ENCODE data around the gene MCC. TPM values are rescaled to one million over a fixed set of nuclear protein-coding genes. Genes with fewer than 3 reads are reported as not detected.

Gene MCC
- total RNA-seq, 1 donor from 2014 or later: 20.6 TPM

DNA sequence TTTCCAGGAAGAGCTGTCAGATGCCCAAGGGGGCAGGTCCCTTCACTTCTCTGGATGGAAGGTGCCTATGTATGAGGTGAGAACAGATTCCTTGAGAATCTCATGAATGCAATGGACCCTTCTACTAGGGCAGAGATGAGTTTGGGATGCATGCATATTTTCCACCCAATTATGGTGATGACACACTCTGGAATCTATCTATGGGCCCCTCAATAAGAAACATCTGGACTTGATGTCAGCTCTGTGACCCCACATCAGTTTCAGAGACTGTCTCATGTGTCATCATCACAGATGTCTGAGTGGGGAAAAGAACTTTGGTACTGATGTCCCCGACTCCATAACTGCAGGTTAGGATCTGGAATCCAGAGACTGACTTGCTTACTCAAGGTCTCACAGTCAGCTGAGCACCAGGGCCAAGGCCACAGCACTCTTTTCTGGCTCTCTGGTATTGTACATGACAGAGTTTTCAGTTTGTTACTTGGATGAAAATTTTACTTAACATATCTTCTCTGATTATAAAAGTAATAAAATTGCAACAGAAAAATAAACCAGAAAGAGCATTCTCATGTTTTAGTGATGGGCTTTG is 334.6 kb downstream of the MCC start:
- H3K27me3 ChIP-seq (ENCODE audit: low read depth): no peaks in the 10 kb centered on the region
- H3K36me3 ChIP-seq: no peaks in the 10 kb centered on the region
- no peak overlapping the region for H3K27ac ChIP-seq
- no peak for ATAC-seq
- no peaks in the 10 kb centered on the region for H3K9me3 ChIP-seq
- no peak overlapping the region for H3K4me3 ChIP-seq
- no peak for DNase-seq
- no peaks in the 10 kb centered on the region for H3K4me1 ChIP-seq
- intact Hi-C loops (cut with DNase I): no loop called here
- TF ChIP-seq CTCF (IDR thresholded peaks at IDR 0.05): no peak

- no peak overlapping the region for H3K4me3 ChIP-seq
- no peaks in the 10 kb centered on the region for H3K27me3 ChIP-seq (ENCODE audit: low read depth)
- H3K27ac ChIP-seq: no peak overlapping the region
- no peak for DNase-seq
- H3K4me1 ChIP-seq: no peaks in the 10 kb centered on the region
- H3K36me3 ChIP-seq: no peaks in the 10 kb centered on the region
- H3K9me3 ChIP-seq: no peaks in the 10 kb centered on the region
- ATAC-seq: no peak
- intact Hi-C loops (cut with DNase I): no loop called here
- no peak for TF ChIP-seq CTCF (IDR thresholded peaks at IDR 0.05)
Measured at GRCh38 chr5:113152380-113152740, 335.9 kb downstream of the MCC start.

DNA sequence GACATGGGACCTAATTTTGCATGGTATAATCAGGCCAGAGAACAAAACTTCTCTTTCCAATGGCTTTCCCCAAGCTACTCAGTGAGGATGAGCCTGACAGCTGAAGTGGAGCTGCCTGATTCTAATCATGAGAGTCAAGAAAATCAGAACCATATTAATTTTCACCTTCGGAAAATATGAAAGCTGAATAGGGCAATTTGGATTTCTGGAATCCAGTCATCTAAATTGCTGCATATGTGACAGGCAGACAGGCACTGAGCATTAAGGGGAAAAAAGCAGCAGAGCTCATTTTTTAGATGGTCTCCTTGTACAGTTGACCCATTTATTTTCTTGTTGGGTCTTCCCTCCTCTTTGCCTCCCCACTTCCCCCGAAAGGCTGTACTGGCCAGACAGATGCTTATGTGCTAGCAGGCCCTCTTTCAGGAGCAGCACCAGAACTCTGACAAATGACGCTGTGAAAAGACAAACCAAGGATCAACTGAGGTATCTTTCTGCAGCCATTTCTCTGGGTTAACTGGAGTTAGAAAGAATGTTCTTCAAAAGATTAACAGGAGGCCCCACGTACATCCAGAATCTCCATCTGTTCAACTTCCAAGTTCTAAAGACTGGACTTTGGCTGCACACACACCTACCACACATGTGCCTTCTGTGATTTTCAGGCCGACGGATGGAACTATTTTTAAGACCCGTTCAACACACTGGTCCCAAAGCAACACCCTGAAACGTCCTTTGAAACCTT is 336.4 kb downstream of the MCC start:
- ATAC-seq (no peak), DNase-seq (no peak)
- Histone ChIP-seq H3K27ac (no peak overlapping the region), H3K9me3 (no peaks in the 10 kb centered on the region), H3K36me3 (no peaks in the 10 kb centered on the region), H3K27me3 (ENCODE audit: low read depth) (no peaks in the 10 kb centered on the region), H3K4me1 (no peaks in the 10 kb centered on the region), H3K4me3 (no peak overlapping the region)
- TF ChIP-seq CTCF (IDR thresholded peaks at IDR 0.05): no peak
- intact Hi-C loops (cut with DNase I): no loop called here

GRCh38 chr5:113150821-113151220 is 337.4 kb downstream of the MCC start:
- intact Hi-C loops (cut with DNase I): no loop called here
- no peaks in the 10 kb centered on the region for H3K9me3 ChIP-seq
- no peak for ATAC-seq
- no peaks in the 10 kb centered on the region for H3K36me3 ChIP-seq
- H3K4me3 ChIP-seq: no peak overlapping the region
- no peak for TF ChIP-seq CTCF (IDR thresholded peaks at IDR 0.05)
- H3K4me1 ChIP-seq: no peaks in the 10 kb centered on the region
- DNase-seq: no peak
- no peak overlapping the region for H3K27ac ChIP-seq
- H3K27me3 ChIP-seq (ENCODE audit: low read depth): no peaks in the 10 kb centered on the region

DNA sequence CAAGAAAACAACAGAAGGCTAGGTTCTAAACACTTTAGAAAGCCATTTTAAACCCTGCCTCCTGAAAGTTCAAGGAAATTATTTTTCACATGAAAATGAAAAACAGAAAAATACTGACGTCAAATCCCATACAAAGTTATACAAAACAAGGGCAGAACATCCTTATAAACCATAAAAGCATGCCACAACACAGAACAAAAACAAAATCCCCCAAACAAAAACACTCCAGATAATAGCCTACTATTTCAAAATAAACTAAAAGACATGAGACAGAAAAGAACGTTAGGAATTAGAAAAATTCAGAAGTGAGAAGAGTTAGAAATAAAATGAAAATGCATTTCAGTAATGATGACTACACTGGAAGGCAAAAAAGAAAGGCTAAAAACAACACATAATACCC is 338.0 kb downstream of the MCC start:
- no peak for DNase-seq
- Histone ChIP-seq H3K36me3 (no peaks in the 10 kb centered on the region), H3K27ac (peak overlapping the region; percentile 0), H3K27me3 (ENCODE audit: low read depth) (no peaks in the 10 kb centered on the region), H3K4me3 (no peak overlapping the region), H3K4me1 (no peaks in the 10 kb centered on the region), H3K9me3 (no peaks in the 10 kb centered on the region)
- no peak for TF ChIP-seq CTCF (IDR thresholded peaks at IDR 0.05)
- no peak for ATAC-seq
- intact Hi-C loops (cut with DNase I): no loop called here
